Activated CD4-positive, CD25-positive, alpha-beta regulatory T cell (primary cell): Measurements from ENCODE around the gene ATP13A2.
"Not testable (repeated sequence)": the region's sequence is repeated elsewhere in the genome, so short reads cannot be mapped to it uniquely, and the experiment has no call there.

Source experiments
- DNase-seq, 4 experiments: peaks; one replicate each; lab custom pipeline; 2025; lab: John Stamatoyannopoulos, UW

ATP13A2 gene

DNA sequence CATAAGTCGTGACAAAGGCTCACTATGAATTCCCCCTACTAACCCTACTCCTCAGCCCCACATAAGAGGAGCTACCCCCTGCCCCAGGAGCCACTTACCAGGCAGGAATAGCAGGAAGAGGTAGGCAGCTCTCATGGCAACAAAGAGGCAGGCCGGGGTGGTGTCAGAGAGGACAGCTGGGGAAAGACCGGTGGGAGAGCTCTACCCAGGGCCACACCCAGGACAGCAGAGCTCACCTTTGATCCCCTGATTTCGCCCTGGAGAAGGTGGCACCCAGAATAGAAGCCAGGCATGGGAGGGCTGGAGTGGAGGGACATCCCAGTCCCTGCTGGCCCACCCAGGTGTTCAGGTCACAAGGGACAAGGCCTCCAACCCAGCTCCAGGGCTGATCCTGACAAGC is 33.6 kb downstream of the ATP13A2 start:
- DNase-seq = no peak

DNA sequence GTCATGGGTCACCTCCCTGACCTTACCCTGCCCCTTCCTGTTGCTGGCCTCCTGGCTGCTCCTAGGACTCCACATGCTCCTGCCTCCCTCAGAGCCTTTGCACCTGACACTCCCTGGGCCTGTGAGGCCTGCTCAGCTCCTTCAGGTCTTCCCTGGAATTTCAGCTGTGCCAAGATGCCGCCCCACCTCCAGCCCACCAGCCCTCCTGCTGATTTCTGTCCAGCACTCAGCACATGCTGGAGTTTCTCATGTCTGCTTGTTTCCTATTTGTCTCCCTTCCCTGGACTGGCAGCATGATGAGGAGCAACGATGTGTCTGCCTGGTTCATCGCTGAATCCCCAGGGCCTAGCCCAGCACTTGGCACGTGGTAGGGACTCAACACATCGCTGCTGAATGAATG is 34.4 kb downstream of the ATP13A2 start:
- DNase-seq = no peak

DNA sequence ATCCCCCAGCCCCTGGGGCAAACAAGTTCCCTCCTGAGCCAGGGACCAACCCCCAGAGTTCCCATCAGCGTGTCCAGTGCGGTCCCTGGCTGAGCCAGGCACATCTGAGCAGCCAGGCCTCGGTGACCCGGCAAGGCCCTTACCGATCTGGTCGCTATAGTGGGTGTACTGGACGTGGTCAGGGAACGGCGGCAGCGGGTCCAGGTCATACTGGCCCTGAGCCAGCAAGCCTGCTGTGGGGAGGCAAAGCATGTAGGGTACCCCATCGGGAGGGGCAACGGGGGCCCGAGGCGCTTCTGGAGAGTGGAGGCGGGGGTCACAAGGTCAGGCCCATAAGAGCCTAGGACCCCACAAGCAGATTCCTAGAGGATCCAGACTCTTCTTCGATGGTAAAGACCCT is 34.8 kb downstream of the ATP13A2 start:
- no peak for DNase-seq

DNA sequence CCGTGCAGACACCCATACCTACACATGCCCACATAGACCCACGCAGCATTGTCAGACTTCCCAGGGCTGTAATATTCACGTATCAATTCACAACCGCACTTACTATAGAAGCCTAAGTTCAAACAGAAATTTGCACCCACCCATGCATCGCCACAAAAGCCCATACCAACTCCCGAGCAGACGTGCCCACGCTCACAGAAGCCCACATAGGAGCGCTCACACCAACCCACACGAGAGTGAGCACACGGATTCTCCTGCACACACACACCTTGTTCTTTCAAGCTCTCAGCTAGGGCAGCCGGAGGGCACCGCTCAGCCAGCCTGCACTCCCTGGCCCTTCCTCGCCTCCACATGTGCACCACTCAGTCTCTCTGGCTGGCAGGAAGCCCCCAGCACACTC is 35.9 kb downstream of the ATP13A2 start:
- no peak for DNase-seq

DNA sequence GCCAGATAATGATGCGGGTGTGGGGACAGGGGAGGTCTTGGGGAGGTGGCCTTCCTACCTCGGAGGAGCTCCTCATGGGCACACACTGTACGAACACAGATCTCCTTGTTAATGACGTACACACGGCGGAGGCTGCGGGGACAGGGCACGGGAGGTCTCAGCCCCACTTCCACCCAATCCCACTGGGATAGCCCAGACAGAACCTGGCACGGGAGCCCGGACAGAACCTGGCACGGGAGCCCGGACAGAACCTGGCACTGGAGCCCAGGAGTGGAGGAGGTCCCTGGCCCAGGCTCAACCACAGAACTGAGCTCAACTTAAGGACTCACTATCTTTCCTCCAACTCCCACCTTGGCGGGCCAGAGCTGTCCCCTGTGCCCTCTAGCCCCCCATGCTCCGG is 36.5 kb downstream of the ATP13A2 start:
- no peak for DNase-seq

DNA sequence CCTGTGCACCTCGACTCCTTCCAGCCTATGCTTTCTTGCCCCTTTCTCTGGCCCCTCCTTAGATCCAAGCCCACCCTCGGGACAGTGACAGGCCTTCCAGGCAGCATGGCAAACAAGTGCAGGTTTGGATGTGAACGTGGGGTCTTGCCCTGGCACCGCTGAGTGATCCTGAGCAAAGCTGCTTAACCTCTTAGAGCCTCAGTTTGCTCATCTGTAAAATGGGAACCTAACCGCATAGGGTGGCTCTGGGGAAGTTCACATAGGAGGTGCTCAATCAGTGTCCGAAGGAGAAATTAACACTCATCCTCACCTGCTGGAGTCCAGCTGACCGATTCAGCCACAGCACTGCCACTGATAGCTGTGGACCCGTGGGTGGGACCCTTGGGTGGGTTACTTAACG is 38.5 kb downstream of the ATP13A2 start:
- no peak for DNase-seq

DNA sequence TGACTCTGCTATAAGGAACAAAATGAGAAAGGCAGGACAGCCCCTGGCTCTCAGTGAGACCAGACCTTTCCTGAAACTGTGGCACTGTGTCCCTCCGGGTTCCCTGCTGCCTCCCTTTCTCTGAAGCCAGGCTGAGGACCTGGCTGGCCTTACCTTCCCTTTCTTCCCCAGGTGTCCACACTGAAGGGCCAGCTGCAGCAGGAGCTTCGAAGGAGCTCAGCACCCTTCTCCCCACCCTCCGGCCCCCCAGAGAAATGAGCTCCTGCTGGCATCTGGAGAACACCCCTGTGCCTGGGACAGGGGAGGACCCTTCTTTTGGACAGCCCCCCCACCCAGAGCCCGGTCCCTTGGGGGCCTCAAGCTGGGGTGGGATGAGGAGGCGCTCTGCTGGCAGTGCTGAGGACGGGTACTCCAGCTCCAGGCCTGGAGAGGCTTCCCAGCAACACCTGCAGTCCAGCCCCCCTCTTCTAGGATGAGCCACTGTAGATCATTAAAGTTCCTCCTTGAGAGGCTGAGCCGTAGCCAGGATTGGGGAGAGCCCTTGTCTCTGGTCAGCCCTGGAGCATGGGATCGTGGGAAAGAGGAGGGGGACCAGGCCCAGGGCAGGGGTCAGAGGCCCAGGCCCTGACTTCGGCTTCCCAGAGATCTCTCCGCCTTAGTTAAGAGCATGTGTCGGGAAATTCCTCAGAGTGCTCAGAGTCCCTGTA is 39.4 kb downstream of the ATP13A2 start:
- no peak for DNase-seq

DNA sequence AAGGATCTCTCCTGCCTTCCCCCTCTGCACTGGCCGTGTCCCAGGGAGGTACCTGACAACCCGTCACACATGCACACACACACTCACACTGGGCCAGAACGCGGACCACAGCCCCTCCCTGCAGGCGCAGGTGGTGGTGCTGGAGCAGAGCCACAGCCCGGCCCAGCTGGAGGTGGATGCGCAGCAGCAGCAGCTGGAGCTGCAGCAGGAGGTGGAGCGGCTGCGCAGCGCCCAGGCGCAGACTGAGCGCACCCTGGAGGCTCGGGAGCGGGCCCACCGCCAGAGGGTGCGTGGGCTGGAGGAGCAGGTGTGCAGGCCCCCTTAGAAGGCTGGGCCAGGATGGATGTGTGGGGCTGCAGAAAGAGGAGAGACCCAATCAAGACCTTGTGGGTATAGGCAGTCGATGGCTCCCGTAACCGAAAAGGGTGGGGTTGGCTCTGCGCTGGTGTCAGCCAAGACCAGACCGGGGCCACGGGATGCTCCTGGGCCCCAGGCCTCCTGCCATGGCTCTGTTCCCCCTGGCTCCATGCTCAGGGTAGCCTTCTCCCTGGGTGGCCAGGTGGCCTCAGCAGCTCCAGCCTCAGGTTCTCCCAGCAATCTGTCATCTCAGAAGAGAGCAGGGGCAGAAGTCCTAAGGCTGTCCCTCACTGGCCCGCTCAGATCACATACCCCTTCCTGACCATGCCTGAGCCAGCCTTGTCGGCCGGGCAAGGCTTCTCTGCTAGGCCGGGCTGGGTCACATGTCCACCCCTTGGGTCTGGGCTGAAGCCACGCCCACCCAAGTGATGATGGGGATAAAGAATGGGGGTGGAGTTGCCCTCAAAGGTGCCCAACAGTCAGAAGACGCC is 40.2 kb downstream of the ATP13A2 start:
- no peak for DNase-seq

DNA sequence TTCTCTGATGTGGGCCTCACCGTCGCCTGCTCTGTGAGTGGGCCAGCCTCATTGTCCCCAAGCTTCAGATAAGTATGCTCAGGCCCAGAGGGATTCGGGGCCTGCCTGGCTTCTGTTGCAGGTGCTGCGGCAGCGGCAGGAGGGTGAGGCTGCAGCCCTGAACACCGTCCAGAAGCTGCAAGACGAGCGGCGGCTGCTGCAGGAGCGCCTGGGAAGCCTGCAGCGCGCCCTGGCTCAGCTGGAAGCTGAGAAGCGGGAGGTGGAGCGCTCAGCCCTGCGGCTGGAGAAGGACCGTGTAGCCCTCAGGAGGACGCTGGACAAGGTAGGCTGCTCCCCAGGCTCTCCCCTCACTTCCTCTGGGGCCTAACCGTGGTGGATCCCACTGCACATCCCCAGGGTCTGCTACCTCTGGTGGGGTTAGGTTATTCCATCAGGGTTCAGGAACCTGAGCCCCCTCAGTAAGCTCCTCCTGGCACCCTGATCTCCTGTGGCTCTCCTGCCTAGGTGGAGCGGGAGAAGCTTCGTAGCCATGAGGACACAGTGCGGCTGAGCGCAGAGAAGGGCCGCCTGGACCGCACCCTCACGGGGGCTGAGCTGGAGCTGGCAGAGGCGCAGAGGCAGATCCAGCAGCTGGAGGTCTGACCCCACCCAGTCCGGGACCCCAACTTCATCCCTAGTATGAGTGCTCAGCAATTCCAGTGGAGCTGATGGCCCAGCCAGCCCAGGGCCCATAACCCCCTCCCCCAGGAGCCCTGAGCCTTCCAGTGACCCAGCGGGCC is 41.4 kb downstream of the ATP13A2 start:
- DNase-seq = no peak

DNA sequence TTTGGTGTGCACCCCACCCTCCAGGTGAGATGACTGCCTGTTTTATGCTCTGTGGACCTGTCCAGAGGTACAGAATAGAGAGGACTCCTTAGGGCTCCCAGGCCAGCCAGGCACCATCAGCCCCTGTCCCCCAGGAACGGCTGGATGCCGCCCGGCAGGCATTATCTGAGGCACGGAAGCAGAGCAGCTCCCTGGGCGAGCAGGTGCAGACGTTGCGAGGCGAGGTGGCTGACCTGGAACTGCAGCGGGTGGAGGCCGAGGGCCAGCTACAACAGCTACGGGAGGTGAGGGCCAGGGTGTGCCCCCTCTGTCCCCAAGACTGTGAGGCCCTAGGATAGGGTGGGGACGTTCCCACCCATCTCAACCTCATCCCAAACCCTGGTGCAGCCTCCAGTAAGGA is 42.1 kb downstream of the ATP13A2 start:
- DNase-seq = no peak

DNA sequence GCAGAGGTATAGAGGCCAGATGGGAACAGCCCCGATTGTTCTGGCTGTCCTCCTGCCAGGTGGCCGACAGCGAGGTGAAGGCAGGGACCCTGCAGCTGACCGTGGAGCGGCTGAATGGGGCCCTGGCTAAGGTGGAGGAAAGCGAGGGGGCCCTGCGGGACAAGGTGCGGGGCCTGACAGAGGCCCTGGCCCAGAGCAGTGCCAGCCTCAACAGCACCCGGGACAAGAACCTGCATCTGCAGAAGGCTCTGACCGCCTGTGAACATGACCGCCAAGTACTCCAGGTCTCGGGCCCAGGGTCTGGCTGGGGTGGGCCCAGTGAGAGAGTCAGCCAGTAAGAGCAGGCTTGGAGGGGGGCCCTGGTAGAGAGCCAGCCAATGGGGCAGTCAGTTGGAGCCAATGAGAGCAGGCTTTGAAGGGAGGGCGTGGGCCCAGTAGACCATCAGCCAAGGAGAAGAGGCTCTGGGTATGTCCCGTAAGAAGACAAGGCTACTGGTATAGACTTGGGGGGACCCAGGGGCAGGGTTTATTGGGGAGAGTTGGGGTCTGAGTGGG is 42.6 kb downstream of the ATP13A2 start:
- no peak for DNase-seq

DNA sequence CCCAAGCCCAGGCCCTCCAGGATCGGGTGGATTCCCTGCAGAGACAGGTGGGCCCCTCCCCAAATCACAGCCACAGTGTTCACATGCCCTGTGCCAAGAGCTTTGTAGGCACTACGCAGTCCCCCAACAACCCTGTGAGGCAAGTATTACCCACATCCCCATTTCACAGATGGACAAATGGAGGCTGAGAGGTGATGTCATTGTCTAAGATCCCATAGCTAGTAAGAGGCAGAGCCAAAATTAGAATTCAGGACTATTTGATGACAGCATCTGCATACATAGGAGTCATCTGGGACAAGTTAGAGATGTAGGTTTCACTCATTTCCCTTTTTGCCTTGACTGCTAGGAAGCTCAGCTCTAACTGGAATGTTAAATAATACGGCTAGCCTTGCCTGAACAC is 43.4 kb downstream of the ATP13A2 start:
- DNase-seq = no peak

DNA sequence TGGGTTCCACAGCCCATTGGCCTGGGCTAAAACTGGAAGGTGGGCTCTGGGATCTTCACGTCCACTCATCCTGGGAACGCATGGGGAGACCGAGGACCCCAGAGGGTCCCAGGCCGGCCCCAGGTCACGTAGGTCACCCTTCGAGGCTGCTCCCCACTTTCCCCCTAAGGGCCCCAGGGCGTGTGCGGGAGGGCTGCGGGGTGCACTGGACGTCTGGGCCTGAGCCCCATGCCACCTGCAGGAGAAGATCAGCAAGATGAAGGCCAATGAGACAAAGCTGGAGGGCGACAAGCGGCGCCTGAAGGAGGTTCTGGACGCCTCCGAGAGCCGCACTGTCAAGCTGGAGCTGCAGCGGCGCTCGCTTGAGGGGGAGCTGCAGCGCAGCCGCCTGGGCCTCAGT is 43.8 kb downstream of the ATP13A2 start:
- no peak for DNase-seq

DNA sequence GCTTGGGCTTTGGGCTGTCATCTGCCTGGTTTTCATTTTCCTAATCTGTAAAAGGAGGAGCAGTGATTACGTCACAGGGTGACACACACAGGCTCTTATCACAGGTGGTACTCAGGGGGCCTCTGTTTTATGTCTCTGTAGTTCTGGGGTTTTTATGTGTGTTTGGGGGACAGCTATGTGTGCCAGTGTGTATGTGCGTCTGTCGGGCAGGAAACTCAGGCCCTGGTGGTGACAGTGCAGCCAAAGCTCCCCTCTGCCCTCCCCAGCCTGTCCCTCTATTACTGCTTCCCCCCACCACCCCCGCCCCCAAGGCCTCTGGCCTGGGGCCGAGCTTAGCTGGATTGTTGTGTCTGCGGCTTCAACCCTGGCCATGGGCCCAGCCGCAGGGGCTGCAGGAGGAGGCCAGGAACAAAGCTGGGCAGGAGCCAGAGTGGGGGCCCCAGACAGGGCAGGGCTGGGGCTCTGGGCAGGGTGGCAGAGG is 44.6 kb downstream of the ATP13A2 start:
- DNase-seq = no peak

DNA sequence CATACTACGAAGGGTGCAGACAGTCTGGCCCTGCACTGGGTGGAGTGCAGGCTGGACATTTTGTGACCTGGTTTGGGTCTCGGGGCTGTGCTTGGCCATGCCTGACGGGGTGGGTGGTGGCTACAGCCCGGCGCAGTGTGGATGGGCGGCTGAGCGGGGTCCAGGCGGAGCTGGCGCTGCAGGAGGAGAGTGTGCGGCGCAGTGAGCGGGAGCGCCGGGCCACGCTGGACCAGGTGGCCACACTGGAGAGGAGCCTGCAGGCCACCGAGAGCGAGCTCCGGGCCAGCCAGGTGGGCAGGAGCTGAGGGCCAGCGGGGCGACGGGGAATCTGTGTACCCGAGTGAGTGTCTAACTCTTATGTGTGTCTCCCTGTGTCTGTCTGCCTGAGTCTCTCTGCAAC is 45.4 kb downstream of the ATP13A2 start:
- no peak for DNase-seq

DNA sequence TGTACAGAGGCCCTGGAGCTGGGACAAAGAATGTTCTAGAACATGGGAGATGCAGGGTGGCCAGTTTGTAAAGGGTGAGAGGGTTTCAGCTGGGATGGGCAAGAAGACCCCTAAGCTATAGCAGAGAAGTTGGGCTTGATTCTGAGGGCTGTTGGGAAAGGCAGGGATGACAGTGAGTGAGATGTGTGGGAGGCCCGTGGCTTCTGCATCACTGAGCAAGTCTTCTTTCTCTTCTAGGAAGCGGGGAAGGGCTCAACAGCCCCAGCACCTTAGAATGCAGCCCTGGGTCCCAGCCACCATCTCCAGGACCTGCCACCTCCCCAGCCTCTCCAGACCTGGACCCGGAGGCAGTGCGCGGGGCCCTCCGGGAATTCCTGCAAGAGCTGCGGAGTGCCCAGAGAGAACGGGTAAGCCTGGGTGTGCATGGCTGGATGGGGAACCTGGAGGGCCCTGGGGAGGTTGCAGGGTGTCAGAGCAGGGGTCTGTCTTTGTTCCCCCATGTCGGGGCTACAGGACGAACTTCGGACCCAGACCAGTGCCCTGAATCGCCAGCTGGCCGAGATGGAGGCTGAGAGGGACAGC is 46.2 kb downstream of the ATP13A2 start:
- DNase-seq = no peak

DNA sequence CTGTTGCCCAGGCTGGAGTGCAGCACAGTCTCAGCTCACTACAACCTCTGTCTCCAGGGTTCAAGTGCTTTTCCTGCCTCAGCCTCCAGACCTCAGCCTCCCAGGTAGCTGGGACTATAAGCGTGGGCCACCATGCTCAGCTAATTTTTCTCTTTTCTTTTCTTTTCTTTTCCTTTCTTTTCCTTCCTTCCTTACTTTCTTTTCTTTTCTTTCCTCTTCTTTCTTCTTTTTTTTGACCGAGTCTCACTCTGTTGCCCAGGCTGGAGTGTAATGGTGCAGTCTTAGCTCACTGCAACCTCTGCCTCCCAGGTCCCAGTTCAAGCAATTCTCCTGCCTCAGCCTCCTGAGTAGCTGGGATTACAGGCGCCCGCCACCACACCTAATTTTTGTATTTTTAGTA is 47.6 kb downstream of the ATP13A2 start:
- DNase-seq = not testable (repeated sequence)

DNA sequence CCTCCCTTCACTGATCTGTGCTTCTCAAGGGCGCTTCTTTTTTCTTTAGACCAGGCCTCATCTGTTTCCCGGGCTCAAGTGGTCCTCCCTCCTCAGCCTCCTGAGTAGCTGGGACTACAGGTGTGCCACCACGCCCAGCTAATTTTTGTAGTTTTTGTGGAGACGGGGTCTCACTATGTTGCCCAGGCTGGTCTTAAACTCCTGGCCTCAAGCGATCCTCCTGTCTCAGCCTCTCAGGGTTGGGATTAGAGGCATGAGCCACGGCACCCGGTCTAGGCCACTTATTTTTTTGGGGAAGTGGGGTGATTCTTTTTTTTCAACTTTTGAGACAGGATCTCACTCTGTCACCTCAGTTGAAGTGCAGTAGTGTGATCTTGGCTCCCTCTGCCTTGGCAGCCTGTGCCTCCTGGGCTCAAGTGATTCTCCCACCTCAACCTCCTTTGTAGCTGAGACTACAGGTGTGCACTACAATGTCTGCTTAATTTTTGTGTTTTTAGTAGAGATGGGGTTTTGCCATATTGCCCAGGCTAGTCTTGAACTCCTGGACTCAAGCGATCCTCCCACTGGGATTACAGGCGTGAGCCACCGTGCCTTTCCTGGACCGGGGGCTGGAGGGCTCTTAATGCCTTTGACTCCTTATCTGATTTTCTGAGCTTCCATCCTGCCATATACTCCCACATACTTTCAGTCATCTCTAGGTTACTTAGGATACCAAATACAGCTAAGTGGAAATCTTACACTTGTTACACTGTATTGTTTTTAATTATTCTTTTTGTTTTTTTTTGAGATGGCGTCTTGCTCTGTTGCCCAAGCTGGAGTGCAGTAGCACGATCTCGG is 50.2 kb downstream of the ATP13A2 start:
- DNase-seq = no peak

DNA sequence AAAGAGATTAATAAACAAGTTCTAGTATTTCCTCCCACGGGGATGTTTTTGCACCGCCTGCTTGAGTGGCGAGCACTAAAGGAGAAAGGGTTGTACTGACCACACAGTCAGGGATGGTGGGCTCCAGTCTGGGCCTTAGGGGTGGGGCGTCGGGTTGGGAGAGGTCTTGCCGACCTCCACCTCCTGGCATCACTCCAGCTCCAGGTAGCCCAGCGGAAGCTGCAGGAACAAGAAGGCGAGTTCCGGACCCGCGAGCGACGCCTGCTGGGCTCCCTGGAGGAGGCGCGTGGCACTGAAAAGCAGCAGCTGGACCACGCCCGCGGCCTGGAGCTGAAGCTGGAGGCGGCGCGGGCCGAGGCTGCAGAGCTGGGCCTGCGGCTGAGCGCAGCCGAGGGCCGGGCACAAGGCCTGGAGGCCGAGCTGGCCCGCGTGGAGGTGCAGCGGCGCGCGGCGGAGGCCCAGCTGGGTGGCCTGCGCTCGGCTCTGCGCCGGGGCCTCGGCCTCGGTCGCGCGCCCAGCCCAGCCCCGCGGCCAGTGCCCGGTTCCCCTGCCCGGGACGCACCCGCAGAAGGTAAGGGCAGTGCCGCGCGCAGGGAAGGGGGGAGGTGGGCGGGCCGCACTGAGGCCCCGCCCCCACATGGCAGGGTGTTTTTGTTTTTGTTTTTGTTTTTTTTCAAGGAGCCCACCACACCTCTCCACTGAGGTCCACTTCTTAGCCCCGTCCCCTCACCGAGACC is 51.0 kb downstream of the ATP13A2 start:
- peak; percentile 61 to 72 (median 66) for DNase-seq

DNA sequence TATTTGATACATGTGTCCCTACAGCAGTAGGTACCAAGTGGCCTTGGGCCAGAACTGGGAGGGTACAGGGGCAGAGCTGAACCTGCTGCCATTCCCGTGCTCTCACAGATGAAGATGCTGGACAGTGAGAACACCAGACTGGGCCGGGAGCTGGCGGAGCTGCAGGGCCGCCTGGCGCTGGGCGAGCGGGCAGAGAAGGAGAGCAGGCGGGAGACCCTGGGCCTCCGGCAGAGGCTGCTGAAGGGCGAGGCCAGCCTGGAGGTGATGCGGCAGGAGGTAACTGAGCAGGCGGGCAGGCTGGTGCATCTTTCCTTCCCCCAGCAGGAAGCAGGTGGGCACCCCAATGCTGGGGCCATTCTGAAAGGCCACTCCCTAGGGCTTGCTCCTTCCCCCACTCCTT is 53.3 kb downstream of the ATP13A2 start:
- no peak for DNase-seq
